Mucosa of descending colon (tissue), 3 donors: ENCODE measurements around the gene ELAVL1. TPM values are rescaled to one million over a fixed set of nuclear protein-coding genes. Genes with fewer than 3 reads are reported as not detected.
A peak's percentile ranks its signal among the peaks of the same experiment; 100 is the strongest.

Source experiments
- ATAC-seq: fragments of 200-7000 bp; cut with Tn5 transposase; one replicate; pipeline ENCODE4 v1.9.1; 2020; ENCODE audit warnings: mild to moderate bottlenecking, moderate library complexity
- DNase-seq, 3 donors: peaks; one replicate each; pipeline ENCODE4 v3.0.0-alpha.2; 2020
- H3K36me3 ChIP-seq: fragments of 200-600 bp; one replicate; pipeline ENCODE4 v1.8.0; 2021; ENCODE audit warnings: low read depth, mild to moderate bottlenecking
- H3K4me1 ChIP-seq: fragments of 200-600 bp; one replicate; pipeline ENCODE4 v1.8.0; 2021; ENCODE audit warnings: low read depth, mild to moderate bottlenecking
- H3K4me3 ChIP-seq: fragments of 200-600 bp; one replicate; pipeline ENCODE4 v1.8.0; 2021; ENCODE audit warnings: mild to moderate bottlenecking
- H3K9me3 ChIP-seq: fragments of 200-600 bp; one replicate; pipeline ENCODE4 v1.8.0; 2021; ENCODE audit warnings: mild to moderate bottlenecking
- CTCF ChIP-seq: fragments of 200-600 bp; IDR thresholded peaks from one replicate; pipeline ENCODE4 v1.8.0; 2022; ENCODE audit warnings: antibody characterized with exemption, mild to moderate bottlenecking
- intact Hi-C, 2 donors: fragments of 100-400 bp; cut with DNase I in 1 of 2; cut with micrococcal nuclease in 1 of 2; formaldehyde crosslinking; loops; one replicate each; pipeline versions ENCODE4 v1.11.0 to v1.11.1; 2022; cut with DNase I, micrococcal nuclease
- total RNA-seq, 3 donors: library from RNA; stranded (reverse); fragmentation: NEBNext Ultra II Directional in 2 of 3; extraction: Animal tissue kit (Norgen Biotek cat#: 25700) in 2 of 3; gene quantifications; one replicate each; pipeline versions ENCODE4 v1.2.1 to v1.2.4, GENCODE V29; 2021 to 2023
- donor health status: DM: no; HTN: no; CAD: no; lungs with moderate emphysema.
- donor health status: DM: no; HTN: no; CAD: no.
- donor health status: DM: no; HTN: yes; CAD: no.

ELAVL1 gene
- total RNA-seq, 3 donors from 2014 or later: 43.9 to 63.9 (median 58.7) TPM

GRCh38 chr19:7921967-7922835, 83.2 kb downstream of the ELAVL1 start:
- Histone ChIP-seq H3K36me3 (no peaks in the 10 kb centered on the region), H3K4me1 (peaks cover 43% of the 10 kb centered on the region), H3K9me3 (no peaks in the 10 kb centered on the region), H3K4me3 (no peak overlapping the region)
- peak in 2 of 3 donors; percentile 41 to 65 for DNase-seq
- no peak for TF ChIP-seq CTCF
- intact Hi-C loops: no loop called here
- no peak for ATAC-seq

DNA sequence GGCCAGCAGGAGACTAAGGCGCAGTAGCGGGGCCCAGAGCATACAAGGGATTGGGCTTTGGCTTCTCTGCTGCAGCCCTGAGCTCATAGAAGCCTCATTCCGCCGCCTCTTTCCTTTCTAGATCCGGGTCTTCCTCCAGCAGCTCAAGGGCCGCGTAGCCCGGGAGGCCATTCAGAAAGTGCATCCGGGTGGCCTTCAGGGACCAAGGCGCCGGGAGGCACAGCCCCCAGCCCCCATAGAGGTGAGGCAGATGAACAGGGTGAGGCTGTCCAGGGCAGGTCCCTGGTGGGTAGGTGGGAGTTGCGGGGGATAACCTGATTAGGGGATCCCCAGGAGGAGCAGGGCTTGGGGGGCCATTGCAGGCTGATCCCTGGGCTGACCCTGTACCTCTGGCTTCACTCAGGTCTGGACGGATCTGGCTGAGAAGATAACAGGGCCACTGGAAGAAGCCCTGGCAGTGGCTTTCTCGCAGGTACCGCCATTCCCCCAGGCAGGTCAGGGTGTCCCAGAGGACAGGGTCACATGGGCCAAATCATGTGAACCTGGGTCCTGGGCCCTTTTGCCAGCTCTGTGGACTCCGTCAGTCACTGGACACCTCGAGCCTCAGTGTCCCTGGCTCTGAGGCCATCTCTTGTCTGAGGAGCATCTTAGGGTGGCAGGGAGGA, 84.0 kb downstream of the ELAVL1 start:
- intact Hi-C loops: no loop called here
- DNase-seq: peak in 1 of 3 donors; percentile 60

DNA sequence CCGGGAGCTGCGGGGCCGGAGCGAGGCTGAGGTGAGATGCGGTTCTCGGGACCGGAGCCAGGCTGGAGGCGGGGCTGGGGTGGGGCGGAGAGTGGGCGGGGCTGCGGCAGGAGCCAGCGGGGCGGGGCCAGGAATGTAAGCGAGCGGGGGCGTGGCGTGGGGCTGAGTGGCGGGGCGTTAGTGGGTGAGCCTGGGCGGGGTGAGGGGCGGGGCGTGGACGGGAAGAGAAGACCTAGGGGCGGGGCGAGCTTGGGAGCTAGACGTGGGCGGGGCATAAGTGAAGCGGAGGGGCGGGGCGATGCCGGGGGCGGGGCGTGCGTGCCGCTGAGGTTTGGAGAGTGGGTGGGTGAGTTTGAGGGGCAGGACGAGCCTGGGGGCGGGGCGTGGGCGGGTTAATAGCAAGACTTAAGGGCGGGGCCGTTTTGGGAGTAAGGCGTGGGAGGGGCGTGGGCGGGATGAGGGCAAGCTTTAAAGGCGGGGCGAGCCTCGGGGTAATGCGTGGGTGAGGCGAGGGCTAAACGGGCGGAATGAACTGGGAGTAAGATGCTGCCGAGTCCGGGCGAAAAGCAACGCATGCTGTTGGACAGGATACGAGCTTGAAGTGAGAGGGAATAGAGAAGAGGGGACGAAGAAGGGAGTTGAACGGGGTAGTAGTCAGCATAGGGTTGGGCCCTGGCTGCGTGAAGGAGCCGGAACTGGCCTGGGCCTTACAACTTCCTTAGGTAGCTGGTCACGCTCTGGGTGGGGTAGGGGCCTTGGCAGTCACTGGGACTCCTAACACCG, 84.7 kb downstream of the ELAVL1 start:
- no peaks in the 10 kb centered on the region for H3K36me3 ChIP-seq
- peak overlapping the region; percentile 50 for H3K4me3 ChIP-seq
- peak; percentile 87 for ATAC-seq
- TF ChIP-seq CTCF: no peak
- DNase-seq: peak; percentile 99 to 100 (median 100)
- H3K4me1 ChIP-seq: peaks cover 52% of the 10 kb centered on the region
- intact Hi-C loops: no loop called here
- H3K9me3 ChIP-seq: no peaks in the 10 kb centered on the region

More for the DNA sequence above, 84.0 kb downstream of the ELAVL1 start:
- Histone ChIP-seq H3K9me3 (no peaks in the 10 kb centered on the region), H3K4me3 (no peak overlapping the region), H3K36me3 (no peaks in the 10 kb centered on the region), H3K4me1 (peaks cover 49% of the 10 kb centered on the region)
- TF ChIP-seq CTCF: no peak
- ATAC-seq: no peak

DNA sequence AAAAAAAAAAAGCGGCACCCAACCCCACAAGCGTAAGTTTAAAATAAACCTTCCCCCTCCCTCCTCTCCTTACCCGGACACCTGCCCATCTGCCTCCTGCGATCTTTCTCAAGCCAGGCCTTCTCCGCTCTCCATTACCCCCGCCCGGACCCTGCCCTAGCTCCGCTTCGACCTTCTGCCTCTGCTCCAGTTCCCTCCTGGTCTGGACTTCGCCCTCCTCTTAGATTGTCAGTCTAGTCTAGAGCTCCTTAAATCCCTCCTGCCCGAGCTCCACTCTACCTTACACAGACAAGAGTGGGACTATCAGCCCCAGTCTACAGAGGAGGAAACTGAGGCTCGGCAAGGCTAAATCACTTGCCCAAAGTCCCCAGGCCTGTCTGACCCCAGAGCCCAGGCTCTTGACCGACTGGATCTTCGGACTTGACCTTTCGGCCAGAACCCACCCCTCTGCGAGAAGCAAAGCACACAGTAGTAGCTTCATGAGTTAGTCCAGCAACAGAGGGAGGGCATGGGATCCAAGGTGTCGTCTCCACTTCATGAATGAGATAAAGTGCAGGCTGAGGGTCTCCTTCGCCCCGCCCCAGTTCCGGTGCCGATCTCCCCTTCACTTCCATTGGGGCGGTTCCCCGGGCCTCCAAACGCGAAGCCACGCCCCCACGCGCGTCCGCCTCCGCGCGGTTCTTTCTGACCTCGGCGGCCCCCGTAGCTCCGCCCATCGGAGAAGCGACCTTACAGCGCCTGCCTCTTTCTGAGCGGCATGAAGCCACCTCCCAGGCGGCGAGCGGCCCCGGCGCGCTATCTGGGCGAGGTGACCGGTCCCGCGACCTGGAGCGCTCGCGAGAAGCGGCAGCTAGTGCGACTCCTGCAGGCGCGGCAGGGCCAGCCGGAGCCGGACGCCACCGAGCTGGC, 85.6 kb downstream of the ELAVL1 start, which contains the start of gene SNAPC2:
SNAPC2 (plus strand) TSS at position 729 of the 909 bp plus-strand sequence; CDS start at position 758, 29 bp downstream.
- ATAC-seq: peak; percentile 76
- Histone ChIP-seq H3K9me3 (no peaks in the 10 kb centered on the region), H3K4me3 (peak within 1 kb of the TSS; percentile 50), H3K4me1 (peaks cover 51% of the 10 kb centered on the region), H3K36me3 (no peaks in the 10 kb centered on the region)
- intact Hi-C loops: no loop called here
- no peak for TF ChIP-seq CTCF
- peak; percentile 98 for DNase-seq
